Activated T-cell treated with anti-CD3 and anti-CD28 coated beads, Interleukin-2, amount 50 U/mL, for 4 hours (primary cell): Measurements from ENCODE around the gene PPP2R5A. TPM values are rescaled to one million over a fixed set of nuclear protein-coding genes. Genes with fewer than 3 reads are reported as not detected.
"Not testable (repeated sequence)": the region's sequence is repeated elsewhere in the genome, so short reads cannot be mapped to it uniquely, and the experiment has no call there.

Experiments
- ATAC-seq, 2 donors: fragments of 200-7000 bp; cut with Tn5 transposase; one replicate each; pipeline ENCODE4 v1.10.0; 2021
- DNase-seq: peaks from one replicate; pipeline ENCODE4 v3.0.0-alpha.2; 2020
- H3K27me3 Mint-ChIP-seq: one replicate; pipeline ENCODE4 v1.8.0; 2021; ENCODE audit warnings: low read depth, mixed read lengths
- H3K36me3 Mint-ChIP-seq: one replicate; pipeline ENCODE4 v1.8.0; 2022; ENCODE audit warnings: mixed read lengths; ENCODE audit not compliant: insufficient read depth
- H3K4me1 Mint-ChIP-seq: one replicate; pipeline ENCODE4 v1.8.0; 2021; ENCODE audit warnings: low read depth, mixed read lengths
- H3K4me3 Mint-ChIP-seq: one replicate; pipeline ENCODE4 v1.8.0; 2021; ENCODE audit warnings: mild to moderate bottlenecking, moderate library complexity, mixed read lengths
- H3K9me3 Mint-ChIP-seq: one replicate; pipeline ENCODE4 v1.8.0; 2021; ENCODE audit warnings: mixed read lengths
- total RNA-seq, 3 donors: library from RNA; stranded (reverse); gene quantifications; one replicate each; pipeline ENCODE4 v1.2.1, GENCODE V29; 2021

The PPP2R5A gene
- total RNA-seq, 3 donors from 2014 or later, result 36.2 to 41.4 (median 41.0) TPM

DNA sequence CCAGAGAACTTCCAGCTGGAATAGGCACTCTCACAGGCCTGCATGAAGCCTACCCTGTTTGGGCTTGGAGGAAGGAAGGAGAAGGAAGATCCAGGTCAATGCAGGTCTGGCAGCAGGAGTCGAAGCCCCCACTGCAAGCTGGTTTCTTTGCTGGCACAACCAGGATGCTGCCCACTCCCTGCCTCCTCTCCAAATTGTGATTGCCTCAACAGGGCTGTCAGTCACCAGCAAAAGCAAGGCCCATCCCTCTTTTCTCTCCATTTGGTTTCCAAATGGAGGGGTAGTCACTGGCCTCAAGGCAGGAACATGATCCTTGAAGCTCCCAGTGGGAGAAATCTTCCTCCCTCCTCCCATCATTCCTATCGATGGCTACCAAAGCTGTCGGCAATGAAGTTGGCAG is 92.4 kb downstream of the PPP2R5A start:
- H3K9me3 Mint-ChIP-seq, result peaks cover 4% of the 10 kb centered on the region
- ATAC-seq (no peak), DNase-seq (no peak)
- no peak overlapping the region for H3K4me3 Mint-ChIP-seq
- H3K27me3 Mint-ChIP-seq, result no peaks in the 10 kb centered on the region
- H3K4me1 Mint-ChIP-seq, result no peaks in the 10 kb centered on the region
- peaks cover 29% of the 10 kb centered on the region for H3K36me3 Mint-ChIP-seq

DNA sequence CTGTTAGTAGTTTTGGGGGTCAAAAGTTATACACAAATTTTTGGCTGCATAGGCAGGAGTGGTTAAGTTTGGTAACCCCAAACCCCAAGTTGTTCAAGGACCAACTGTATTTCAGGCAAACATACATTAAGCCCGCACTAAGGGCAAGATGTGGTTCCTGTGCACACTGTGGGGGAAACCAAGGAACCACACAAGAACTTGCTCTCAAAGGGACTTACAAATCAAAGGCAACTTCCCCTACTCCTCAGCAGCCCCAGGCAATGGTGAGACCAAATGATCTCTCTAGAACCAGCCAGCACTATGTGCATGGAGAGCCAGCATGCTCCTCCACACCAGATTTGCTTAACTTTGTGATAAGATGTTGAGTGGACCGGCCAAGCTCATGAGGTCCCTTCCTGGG is 94.2 kb downstream of the PPP2R5A start:
- H3K36me3 Mint-ChIP-seq, result peaks cover 31% of the 10 kb centered on the region
- no peak overlapping the region for H3K4me3 Mint-ChIP-seq
- H3K9me3 Mint-ChIP-seq, result no peaks in the 10 kb centered on the region
- H3K27me3 Mint-ChIP-seq, result no peaks in the 10 kb centered on the region
- DNase-seq (no peak), ATAC-seq (no peak)
- H3K4me1 Mint-ChIP-seq, result no peaks in the 10 kb centered on the region

GRCh38 chr1:212381397-212382035 is 96.3 kb downstream of the PPP2R5A start:
- no peak for ATAC-seq
- H3K9me3 Mint-ChIP-seq, result no peaks in the 10 kb centered on the region
- H3K4me3 Mint-ChIP-seq, result no peak overlapping the region
- no peaks in the 10 kb centered on the region for H3K27me3 Mint-ChIP-seq
- DNase-seq, result no peak
- H3K4me1 Mint-ChIP-seq, result peaks cover 2% of the 10 kb centered on the region
- peaks cover 43% of the 10 kb centered on the region for H3K36me3 Mint-ChIP-seq

DNA sequence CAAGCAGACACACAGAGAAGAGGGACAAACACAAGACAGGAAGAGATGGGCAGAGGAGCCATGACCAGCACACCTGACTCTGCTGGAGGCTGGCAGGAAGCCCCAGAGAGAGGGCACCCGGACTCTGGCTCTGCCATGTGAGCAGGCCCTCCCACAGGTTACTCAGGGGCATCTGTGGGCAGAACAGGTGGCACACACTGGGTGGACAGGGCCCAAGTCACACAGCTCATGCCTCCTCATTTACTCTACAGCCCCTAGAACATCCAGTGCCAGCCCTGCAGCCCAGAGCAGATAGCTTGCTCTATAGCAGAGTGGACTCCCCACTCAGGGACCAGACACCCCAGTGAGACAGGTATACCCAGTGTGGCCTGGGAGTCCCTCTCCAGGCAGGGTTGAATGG is 100.8 kb downstream of the PPP2R5A start:
- H3K36me3 Mint-ChIP-seq, result peaks cover 50% of the 10 kb centered on the region
- no peak for ATAC-seq

GRCh38 chr1:212388985-212389716 is 103.9 kb downstream of the PPP2R5A start:
- H3K36me3 Mint-ChIP-seq, result peaks cover 58% of the 10 kb centered on the region
- no peak for DNase-seq
- no peaks in the 10 kb centered on the region for H3K27me3 Mint-ChIP-seq
- H3K4me3 Mint-ChIP-seq, result no peak overlapping the region
- peaks cover 8% of the 10 kb centered on the region for H3K4me1 Mint-ChIP-seq
- no peak for ATAC-seq
- H3K9me3 Mint-ChIP-seq, result peaks cover 10% of the 10 kb centered on the region

More for the DNA sequence above, 100.8 kb downstream of the PPP2R5A start:
- H3K4me1 Mint-ChIP-seq, result peaks cover 2% of the 10 kb centered on the region
- H3K9me3 Mint-ChIP-seq, result peaks cover 5% of the 10 kb centered on the region
- DNase-seq, result no peak
- no peak overlapping the region for H3K4me3 Mint-ChIP-seq
- H3K27me3 Mint-ChIP-seq, result no peaks in the 10 kb centered on the region

GRCh38 chr1:212395678-212396437 is 110.6 kb downstream of the PPP2R5A start:
- H3K9me3 Mint-ChIP-seq, result peaks cover 10% of the 10 kb centered on the region
- H3K36me3 Mint-ChIP-seq, result peaks cover 40% of the 10 kb centered on the region
- H3K4me1 Mint-ChIP-seq, ATAC-seq, H3K27me3 Mint-ChIP-seq, H3K4me3 Mint-ChIP-seq, DNase-seq: not testable (repeated sequence)

- Mint-ChIP-seq H3K4me1 (peaks cover 9% of the 10 kb centered on the region), H3K27me3 (no peaks in the 10 kb centered on the region), H3K36me3 (peaks cover 34% of the 10 kb centered on the region), H3K9me3 (peaks cover 8% of the 10 kb centered on the region), H3K4me3 (no peak overlapping the region)
- ATAC-seq, result no peak
- DNase-seq, result no peak
These were observed 111.4 kb downstream of the PPP2R5A start for GRCh38 chr1:212396638-212397037.

GRCh38 chr1:212397171-212397570 is 112.0 kb downstream of the PPP2R5A start:
- Mint-ChIP-seq H3K4me1 (peaks cover 10% of the 10 kb centered on the region), H3K9me3 (peaks cover 6% of the 10 kb centered on the region), H3K4me3 (no peak overlapping the region), H3K36me3 (peaks cover 32% of the 10 kb centered on the region), H3K27me3 (no peaks in the 10 kb centered on the region)
- ATAC-seq (no peak), DNase-seq (no peak)

DNA sequence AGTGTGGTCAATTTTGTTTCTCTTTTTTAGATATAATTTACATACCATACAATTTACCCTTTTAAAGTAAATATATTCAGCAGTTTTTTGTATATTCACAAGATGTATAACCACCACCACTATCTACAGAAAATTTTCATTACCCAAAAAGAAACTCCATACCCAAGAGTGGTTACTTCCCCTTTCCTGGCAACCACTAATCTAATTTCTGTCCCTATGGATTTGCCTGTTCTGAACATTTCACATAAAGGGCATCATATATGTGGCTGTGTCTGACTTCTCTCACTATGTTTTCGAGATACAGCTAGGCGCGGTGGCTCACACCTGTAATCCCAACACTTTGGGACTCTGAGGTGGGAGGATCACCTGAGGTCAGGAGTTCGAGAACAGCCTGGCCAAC is 115.8 kb downstream of the PPP2R5A start:
- no peaks in the 10 kb centered on the region for H3K27me3 Mint-ChIP-seq
- ATAC-seq (no peak), DNase-seq (no peak)
- peaks cover 39% of the 10 kb centered on the region for H3K36me3 Mint-ChIP-seq
- H3K9me3 Mint-ChIP-seq, result peaks cover 6% of the 10 kb centered on the region
- no peak overlapping the region for H3K4me3 Mint-ChIP-seq
- H3K4me1 Mint-ChIP-seq, result peaks cover 7% of the 10 kb centered on the region

GRCh38 chr1:212401838-212402582 is 116.8 kb downstream of the PPP2R5A start:
- no peak for ATAC-seq
- H3K36me3 Mint-ChIP-seq, result peaks cover 37% of the 10 kb centered on the region

DNA sequence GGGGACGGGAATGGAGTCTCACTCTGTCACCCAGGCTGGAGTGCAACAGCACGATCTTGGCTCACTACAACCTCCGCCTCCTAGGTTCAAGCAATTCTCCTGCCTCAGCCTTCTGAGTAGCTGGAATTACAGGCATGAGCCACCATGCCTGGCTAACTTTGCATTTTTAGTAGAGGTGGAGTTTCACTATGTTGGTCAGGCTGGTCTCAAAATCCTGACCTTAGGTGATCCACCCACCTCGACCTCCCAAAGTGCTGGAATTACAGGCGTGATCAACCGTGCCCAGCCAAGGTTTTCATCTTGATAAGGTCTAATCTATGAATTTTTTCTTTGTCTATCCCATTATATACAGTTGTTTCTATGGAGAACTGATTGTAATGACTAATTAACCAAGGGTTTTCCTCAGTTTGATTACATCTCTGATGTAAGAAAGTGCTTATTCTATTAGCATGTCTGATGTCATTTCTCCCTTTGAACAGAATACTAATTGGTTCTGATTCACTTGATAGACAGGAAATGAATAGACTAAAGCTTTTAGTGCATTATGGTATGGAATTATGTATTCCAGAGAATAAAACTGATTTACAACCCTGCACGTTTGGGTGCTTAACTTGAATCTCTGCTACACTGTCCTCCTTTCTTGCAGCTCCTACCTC is 117.6 kb downstream of the PPP2R5A start:
- Mint-ChIP-seq H3K27me3 (no peaks in the 10 kb centered on the region), H3K36me3 (peaks cover 36% of the 10 kb centered on the region), H3K4me1 (peaks cover 7% of the 10 kb centered on the region), H3K9me3 (no peaks in the 10 kb centered on the region), H3K4me3 (no peak overlapping the region)
- no peak for DNase-seq
- no peak for ATAC-seq

More at GRCh38 chr1:212401838-212402582, 116.8 kb downstream of the PPP2R5A start:
- DNase-seq, result no peak
- no peaks in the 10 kb centered on the region for H3K27me3 Mint-ChIP-seq
- peaks cover 1% of the 10 kb centered on the region for H3K9me3 Mint-ChIP-seq
- H3K4me1 Mint-ChIP-seq, result peaks cover 7% of the 10 kb centered on the region
- no peak overlapping the region for H3K4me3 Mint-ChIP-seq

GRCh38 chr1:212410231-212410820 is 125.1 kb downstream of the PPP2R5A start:
- peaks cover 29% of the 10 kb centered on the region for H3K36me3 Mint-ChIP-seq
- no peak for DNase-seq
- no peak for ATAC-seq
- H3K9me3 Mint-ChIP-seq, result no peaks in the 10 kb centered on the region
- H3K4me1 Mint-ChIP-seq, result peaks cover 22% of the 10 kb centered on the region
- H3K4me3 Mint-ChIP-seq, result no peak overlapping the region
- no peaks in the 10 kb centered on the region for H3K27me3 Mint-ChIP-seq
